ENCODE measurements around the gene SPRN.

GRCh38 chr10:133467286-133467911 lies 43.0 kb upstream of the SPRN start:
- TF ChIP-seq CTCF (conservative IDR thresholded peaks at IDR 0.05 in 1 of 2, IDR thresholded peaks at IDR 0.05 in 1 of 2; ENCODE audit: extremely low read depth in 1 of 2, insufficient read depth in 1 of 2, low read depth in 1 of 2, low read length in 2 of 2): no peak
- TF ChIP-seq EZH2 (IDR thresholded peaks at IDR 0.05; ENCODE audit: borderline replicate concordance, low read length): no peak
